HL-60 (cell line): Measurements from ENCODE around the gene STMP1.

Experiments
- GABPA ChIP-seq: IDR thresholded peaks from 2 replicates; pipeline ENCODE4 v1.6.1; 2012; ENCODE audit warnings: low read depth
- POLR2AphosphoS5 ChIP-seq: IDR thresholded peaks from 2 replicates; pipeline ENCODE4 v1.6.1; 2012; ENCODE audit warnings: low read depth
- TF ChIP-seq, protein P1 (sequence below): IDR thresholded peaks from 2 replicates; pipeline ENCODE4 v1.6.1; 2012; ENCODE audit warnings: low read depth; ENCODE audit not compliant: insufficient replicate concordance
- TF ChIP-seq, protein P2 (sequence below): IDR thresholded peaks from one replicate; pipeline ENCODE4 v1.5.1; 2011; ENCODE audit warnings: low read length, control low read depth, inconsistent platforms; ENCODE audit not compliant: insufficient read depth

- TF ChIP-seq, protein P1, sequence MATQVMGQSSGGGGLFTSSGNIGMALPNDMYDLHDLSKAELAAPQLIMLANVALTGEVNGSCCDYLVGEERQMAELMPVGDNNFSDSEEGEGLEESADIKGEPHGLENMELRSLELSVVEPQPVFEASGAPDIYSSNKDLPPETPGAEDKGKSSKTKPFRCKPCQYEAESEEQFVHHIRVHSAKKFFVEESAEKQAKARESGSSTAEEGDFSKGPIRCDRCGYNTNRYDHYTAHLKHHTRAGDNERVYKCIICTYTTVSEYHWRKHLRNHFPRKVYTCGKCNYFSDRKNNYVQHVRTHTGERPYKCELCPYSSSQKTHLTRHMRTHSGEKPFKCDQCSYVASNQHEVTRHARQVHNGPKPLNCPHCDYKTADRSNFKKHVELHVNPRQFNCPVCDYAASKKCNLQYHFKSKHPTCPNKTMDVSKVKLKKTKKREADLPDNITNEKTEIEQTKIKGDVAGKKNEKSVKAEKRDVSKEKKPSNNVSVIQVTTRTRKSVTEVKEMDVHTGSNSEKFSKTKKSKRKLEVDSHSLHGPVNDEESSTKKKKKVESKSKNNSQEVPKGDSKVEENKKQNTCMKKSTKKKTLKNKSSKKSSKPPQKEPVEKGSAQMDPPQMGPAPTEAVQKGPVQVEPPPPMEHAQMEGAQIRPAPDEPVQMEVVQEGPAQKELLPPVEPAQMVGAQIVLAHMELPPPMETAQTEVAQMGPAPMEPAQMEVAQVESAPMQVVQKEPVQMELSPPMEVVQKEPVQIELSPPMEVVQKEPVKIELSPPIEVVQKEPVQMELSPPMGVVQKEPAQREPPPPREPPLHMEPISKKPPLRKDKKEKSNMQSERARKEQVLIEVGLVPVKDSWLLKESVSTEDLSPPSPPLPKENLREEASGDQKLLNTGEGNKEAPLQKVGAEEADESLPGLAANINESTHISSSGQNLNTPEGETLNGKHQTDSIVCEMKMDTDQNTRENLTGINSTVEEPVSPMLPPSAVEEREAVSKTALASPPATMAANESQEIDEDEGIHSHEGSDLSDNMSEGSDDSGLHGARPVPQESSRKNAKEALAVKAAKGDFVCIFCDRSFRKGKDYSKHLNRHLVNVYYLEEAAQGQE = no peak
- TF ChIP-seq, protein P2, sequence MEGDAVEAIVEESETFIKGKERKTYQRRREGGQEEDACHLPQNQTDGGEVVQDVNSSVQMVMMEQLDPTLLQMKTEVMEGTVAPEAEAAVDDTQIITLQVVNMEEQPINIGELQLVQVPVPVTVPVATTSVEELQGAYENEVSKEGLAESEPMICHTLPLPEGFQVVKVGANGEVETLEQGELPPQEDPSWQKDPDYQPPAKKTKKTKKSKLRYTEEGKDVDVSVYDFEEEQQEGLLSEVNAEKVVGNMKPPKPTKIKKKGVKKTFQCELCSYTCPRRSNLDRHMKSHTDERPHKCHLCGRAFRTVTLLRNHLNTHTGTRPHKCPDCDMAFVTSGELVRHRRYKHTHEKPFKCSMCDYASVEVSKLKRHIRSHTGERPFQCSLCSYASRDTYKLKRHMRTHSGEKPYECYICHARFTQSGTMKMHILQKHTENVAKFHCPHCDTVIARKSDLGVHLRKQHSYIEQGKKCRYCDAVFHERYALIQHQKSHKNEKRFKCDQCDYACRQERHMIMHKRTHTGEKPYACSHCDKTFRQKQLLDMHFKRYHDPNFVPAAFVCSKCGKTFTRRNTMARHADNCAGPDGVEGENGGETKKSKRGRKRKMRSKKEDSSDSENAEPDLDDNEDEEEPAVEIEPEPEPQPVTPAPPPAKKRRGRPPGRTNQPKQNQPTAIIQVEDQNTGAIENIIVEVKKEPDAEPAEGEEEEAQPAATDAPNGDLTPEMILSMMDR = no peak
- no peak for TF ChIP-seq POLR2AphosphoS5
- no peak for TF ChIP-seq GABPA
Measured at GRCh38 chr7:135647755-135648154, 14.6 kb upstream of the STMP1 start.
